GM21526 (cell line): Measurements from ENCODE around the gene ABTB2.
A peak's percentile ranks its signal among the peaks of the same experiment; 100 is the strongest.

Experiments used
- ATAC-seq: cut with Tn5 transposase; IDR thresholded peaks from one replicate; pipeline ENCODE4 v1.9.1; 2021; ENCODE audit warnings: moderate library complexity; ENCODE audit not compliant: unreplicated experiment, low FRiP score

ABTB2 gene

DNA sequence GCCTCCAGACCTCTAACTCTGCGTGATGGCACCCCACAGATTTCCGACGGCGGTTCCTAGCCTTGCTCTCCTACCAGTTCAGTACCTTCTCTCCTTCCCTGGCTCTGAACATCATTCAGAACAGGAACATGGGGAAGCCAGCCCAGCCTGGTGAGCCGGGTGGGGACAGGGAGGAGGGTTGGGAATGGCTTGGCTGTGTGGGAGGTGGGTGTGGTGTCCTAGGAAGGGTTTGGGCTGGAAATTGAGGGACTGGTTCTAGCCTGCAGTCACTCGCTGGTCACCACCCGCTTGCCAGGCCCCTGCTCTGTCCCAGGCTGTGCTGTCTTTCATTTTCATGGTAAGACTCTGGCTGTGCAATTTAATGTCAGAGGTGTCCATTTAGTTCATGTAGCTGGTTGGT is 218.5 kb downstream of the ABTB2 start:
- ATAC-seq = no peak

DNA sequence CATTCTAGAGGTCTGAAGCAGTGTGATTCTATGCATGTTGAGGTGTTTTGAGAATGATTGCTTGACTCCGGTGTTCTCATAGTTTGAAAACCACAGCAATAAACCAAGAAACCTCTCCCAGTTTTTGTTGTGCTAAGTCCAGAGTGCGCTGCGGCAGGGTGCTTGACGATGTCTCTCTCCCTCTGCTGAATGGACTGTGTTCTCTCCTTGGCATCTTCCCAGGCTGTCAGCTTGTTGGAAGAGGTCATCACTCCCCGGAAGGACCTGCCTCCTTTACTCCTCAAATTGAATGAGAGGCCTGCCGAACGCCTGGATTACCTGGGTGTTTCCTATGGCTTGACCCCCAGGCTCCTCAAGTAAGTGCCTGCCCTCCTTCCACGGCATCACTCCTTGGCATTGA is 221.4 kb downstream of the ABTB2 start:
- no peak for ATAC-seq

DNA sequence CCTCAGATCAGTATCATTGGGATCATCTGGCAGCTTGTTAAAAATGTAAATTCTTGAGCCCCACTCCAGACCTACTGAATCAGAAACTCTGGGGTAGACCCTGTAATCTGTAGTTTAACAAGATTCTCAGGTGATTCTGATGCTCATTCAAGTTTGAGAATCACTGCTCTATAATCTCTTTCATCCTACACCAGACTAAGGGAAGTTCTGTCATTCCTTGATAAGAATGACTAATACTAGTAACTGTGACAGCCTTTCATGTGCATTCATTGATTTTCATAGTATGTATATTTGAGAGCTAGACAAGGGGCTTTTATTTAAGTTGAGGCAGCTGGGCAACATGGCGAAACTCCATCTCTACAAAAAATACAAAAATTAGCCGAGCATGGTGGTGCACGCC is 222.4 kb downstream of the ABTB2 start:
- no peak for ATAC-seq

DNA sequence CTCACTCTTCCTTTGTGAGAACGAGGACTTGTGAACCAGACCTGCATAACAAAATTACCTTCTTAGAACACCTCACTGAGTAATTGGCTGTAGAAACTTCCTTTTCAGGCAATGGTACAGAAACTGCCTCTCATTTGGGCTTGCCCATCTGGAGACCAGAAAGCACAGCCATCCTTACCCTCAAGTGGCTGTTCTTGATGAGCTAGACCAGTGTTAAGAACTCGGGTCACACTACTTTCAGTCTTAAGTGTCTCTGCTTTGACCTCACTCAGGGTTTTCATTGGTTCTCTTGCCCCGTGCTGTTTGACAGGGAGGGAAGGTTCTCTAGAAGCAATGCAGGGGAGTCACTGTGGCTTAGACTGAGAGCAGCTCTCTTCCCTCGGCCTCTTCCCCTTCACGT is 223.0 kb downstream of the ABTB2 start:
- no peak for ATAC-seq

DNA sequence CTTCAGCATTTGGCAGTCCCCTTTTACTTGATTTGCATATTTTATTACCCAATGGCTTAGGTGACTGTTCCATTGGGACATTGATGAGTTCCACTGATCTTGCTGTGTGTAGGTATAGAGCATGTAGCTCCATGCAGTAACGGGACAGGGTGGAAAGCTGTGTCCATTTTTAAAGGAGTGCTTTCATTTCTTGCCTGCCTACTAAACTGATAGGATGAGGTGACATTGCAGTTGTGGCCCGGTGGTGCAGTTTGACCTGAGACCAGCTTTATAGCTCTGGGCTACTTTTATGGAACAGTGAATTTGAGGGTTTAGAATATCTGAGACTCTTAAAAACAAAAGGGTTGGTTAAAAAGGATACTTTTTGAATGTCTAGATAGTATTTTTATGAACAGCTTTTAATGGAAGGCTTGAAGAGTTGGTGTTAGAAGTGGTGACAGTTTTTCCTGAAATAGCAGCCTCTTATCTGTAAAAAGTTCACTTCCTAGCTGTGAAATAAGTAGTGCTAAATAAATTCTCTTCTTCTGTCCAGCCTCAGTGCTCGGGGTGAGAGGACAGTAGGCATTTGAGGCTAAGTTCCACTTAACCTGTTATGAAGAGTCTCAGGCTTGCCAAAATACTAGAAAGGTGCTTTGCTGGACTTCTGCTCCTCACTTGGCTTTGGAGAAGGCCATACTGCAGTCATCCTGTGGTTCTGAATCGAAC is 225.4 kb downstream of the ABTB2 start:
- no peak for ATAC-seq

DNA sequence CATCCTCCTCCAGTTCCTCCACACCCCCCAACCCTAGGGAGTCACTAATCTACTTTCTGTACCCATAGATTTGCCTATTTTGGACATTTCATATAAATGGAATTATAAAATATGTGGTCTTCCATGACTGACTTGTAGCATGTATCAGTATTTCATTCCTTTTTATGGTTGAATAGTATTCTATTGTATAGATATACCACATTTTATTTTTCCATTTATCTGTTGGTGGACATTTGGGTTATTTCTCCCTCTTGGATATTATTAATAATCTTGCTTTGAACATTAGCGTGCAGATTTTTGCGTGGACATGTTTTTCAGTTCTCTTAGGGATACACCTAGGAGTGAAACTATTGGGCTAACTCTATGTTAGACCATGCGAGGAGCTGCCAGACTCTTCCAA is 229.0 kb downstream of the ABTB2 start:
- ATAC-seq = no peak

DNA sequence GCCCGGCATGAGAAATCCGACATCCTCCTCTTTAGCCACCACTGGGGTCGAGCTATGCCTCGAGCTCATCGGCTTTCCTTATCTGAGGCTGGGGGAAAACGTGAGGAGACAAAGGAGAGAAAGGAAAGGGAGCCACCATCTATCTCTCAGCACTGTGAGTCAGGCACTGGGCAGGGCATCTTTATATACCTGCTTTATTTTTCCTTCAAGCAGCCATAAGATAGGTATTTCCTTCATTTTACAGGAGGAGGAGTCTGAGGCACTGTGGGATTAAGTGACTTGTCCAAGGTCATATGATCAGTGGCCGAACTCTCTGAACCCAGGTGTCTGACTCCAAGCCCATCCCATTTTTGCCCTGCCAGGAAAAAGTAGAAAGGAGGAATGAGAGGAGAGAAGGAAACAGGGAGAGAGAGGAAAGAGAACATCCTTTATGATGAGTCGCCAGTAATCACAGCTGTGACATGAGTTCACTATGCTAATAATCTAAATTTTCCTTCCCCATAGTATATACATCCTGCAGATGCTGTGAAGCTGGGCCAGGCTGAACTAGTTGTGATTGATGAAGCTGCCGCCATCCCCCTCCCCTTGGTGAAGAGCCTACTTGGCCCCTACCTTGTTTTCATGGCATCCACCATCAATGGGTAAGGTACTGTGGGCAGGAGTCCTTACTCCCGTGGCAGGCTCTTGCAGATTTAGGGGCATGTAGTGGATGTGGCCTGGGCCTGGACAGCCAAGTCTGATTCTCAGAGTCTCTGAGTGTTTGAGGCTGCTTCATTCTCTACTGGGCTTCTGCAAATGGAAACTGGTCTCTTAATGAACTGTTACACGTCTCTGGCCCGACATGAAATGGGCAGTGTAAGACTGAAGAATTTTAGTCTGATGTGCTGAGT is 230.6 kb downstream of the ABTB2 start:
- no peak for ATAC-seq

DNA sequence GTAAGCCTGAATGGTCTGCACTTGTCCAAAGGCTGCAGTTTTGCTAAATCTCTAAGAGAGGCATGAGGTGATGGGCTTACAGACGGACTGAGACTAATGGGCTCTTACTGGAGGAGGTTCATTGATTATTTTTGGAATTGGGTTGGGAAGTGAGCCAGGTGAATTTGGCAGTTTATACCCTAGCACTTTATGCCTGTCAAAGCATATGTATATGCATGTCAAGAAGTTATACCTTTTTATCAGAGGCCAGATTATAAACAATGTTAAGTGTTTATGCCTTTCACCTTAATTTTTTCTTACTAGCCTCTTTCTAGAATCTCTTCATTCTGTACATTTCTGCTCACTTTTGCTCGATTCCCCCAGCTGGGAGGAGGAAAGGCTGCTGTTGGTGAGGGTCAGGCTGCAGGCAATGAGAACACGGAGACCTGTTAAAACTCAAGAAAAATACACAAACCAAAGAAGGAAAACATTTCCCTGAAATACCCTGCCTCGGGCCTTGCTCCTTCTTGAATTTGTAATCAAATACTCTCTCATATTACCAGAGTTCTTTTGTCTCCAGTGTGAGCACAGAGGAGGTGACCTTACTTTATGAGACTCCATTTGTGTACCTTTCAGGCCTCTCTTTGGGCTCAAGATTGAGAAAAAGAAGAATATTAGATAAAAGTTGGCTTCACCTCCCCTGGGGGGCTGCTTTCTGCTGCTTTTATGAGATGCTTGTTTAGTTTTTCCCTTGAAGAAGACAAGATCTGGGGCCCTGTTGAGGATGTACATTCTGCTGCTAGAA is 232.7 kb downstream of the ABTB2 start:
- ATAC-seq = no peak

DNA sequence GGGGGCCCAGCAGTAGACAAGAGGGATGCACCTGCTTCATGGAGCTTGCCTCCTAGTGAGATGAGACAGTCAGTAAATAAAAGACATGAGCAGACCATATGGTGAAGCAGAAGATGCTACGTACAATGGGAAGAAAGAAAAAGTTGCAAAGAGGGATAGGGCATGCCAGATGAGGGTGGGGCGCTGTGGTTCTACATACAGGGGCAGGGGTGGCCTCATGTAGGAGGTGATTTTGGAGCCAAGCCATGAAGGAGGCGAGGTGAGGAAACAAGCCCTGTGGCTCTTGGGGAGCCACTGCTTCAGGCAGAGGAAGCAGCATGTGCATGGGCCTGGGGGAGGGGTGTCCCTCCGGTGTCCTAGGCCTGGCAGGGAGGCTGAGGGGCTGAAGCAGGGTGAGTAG is 237.2 kb downstream of the ABTB2 start:
- no peak for ATAC-seq

DNA sequence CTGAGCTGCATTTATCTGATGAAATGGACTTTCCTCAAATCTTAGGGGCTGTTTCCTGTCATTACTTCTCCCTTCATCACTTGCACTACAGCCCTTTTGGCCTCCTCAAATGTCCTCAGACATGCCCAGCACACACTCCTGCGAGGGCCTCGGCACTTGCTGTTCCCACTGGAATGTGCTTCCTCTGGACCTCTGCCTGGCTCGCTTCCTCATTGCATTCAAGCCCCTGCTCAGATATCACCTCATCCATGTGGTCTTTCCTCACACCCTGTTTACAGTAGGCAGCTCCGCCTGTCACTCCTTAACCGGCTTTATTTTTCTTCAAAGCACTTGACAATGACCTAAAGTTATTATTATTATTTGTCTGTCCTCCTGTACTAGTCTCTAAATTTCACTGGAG is 243.3 kb downstream of the ABTB2 start:
- no peak for ATAC-seq

DNA sequence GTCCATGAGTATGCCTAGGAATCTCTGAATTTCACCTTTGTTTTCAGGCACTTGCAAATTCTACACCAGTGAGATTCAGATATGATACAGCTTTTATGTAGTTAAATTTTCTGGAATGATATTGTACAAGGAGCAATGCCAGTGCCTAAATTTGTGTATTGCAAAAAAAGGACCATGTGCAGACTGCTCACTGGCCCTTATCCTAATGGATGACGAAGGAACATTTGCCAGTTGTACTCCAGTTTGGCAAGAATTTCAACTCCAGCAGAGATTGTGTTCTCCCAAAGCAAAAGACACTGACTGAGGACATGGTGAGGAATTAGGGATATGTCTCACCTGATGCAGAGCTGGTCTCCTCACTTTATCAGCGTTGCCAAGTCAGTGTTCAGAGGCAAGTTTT is 243.8 kb downstream of the ABTB2 start:
- no peak for ATAC-seq

DNA sequence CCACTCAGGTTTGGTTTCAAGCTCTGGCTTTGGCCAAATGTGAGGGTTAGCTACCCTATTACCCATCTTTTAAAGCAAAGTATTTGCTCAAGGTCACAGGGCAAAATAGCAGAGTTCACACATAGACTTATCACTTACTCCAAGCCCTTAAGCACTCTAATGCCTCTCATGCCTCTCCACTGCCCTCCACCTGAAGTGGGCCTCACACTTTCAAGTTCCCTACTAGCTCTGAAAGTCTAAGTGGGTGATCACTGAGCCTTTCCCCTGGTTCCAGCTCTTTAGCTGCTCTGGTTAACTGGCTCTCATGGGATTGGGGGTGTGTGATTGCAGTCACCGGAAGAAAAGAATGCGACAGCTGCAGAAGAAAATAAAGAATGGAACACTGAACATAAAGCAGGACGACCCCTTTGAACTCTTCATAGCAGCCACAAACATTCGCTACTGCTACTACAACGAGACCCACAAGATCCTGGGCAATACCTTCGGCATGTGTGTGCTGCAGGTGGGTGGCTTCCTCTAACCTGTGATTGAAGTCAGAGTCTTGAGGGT is 246.0 kb downstream of the ABTB2 start:
- no peak for ATAC-seq

DNA sequence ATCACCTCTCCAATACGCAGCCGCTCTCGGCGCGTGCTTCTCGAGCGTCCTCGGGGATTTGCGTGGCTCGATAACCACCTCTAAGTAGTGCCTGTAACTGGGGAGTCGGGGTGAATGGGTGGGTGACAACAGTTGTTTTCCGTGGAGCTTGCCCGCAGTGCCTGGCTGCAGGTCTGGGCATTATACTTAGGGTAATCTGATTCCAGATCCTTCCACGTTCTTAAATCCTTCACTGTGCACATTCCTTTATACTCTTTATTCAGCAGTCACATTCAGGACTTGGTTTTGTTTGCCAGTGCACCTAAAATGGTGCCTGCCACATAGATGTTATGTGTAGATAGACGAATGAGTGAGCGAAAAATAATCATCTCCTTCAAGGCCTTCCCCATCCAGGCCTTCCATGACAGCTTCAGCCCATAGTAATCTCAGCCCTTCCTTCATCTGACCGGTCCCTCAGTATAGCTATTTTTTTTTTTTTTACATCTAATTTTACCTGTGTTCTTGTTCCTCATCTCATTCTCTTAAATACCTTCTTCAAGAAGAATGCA is 251.8 kb downstream of the ABTB2 start:
- ATAC-seq = no peak

DNA sequence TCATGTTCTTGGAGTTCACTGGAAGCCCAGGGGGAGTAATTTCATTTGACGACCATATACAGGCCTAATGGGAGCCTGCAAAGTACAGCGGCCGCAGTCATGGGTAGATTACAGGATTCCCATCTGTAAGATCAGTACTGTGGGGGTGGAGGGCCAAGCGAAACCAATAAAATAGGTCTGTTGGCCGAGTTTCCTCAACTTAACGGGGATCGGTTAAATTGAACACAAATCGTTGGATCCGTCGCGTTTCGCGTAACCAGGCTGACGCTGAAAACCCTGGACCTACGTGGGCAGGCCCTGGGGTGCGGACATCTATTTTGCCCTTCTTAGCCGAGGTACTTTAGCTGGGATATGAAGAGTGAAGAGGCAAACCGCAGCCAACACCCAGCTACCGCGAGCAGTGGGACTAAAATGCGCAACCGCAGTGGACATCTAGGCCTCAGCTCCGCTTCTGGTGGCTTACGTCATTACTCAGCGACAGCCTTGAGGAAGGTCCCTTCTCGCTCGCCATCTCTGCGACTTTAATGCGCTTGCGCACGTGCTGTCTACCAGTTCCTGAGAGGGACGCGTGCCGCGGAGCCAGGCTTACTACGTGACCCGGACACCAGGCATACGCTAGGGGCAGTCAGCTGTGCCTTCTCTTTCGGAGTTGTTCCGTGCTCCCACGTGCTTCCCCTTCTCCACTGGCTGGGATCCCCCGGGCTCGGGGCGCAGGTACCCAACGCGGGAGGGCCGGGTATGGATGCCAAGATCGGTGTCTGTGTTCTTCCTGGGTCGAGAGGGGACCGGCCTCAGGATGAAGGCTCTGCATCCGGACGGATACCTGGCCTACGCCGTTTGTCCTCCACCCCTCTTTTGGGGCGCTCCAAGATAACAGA is 252.5 kb downstream of the ABTB2 start, which contains the start of gene NAT10:
NAT10 (plus strand) TSS at position 551 of the 878 bp plus-strand sequence. CDS start 2,597 bp downstream, outside the sequence.
- ATAC-seq = peak; percentile 90

DNA sequence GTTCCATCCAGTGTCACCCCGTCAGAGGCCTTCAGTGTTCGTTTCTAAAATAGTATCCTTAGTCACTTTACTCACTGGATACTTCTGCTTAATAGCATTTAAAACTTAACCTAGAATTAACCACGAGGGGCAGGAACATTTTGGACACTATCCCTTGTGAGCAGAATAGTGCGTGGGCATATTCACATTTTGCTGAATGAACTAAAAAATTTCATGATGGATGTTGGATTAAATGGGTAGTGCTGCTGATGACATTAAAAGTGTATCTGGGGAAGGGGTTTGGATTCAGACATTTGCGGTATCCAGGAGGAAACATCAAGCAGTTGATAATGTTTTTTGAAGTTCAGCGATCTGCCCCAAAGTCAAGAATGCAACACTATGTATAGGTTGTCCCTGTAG is 253.1 kb downstream of the ABTB2 start:
- ATAC-seq = no peak
